MV-4-11 (cell line): ENCODE results near the gene OGDH.
"Not testable (repeated sequence)": the region's sequence is repeated elsewhere in the genome, so short reads cannot be mapped to it uniquely, and the experiment has no call there.

Source experiments
- DNase-seq: peaks from one replicate; lab custom pipeline; 2025; lab: John Stamatoyannopoulos, UW

OGDH gene

GRCh38 chr7:44580945-44581878, 25.2 kb upstream of the OGDH start:
- DNase-seq = no peak

- DNase-seq = peak; percentile 97
These were observed 24.4 kb upstream of the OGDH start, which contains the start of gene TMED4 for GRCh38 chr7:44581879-44582603. Gene TMED4, minus strand, starts transcription at chr7:44582231. Its CDS starts 25 bp downstream, at chr7:44582206.

- DNase-seq = no peak
These were observed 23.1 kb upstream of the OGDH start for GRCh38 chr7:44583146-44583865.

GRCh38 chr7:44587843-44588711, 18.4 kb upstream of the OGDH start:
- DNase-seq = peak; percentile 63

- DNase-seq = peak; percentile 2
These were observed 15.5 kb upstream of the OGDH start for GRCh38 chr7:44590910-44591309.

- DNase-seq = peak; percentile 1
These were observed 10.3 kb upstream of the OGDH start for GRCh38 chr7:44595934-44596635.

- DNase-seq = not testable (repeated sequence)
These were observed 9.2 kb upstream of the OGDH start for GRCh38 chr7:44597181-44597580.

- DNase-seq = no peak
These were observed 7.2 kb upstream of the OGDH start for GRCh38 chr7:44599222-44599621.

GRCh38 chr7:44602576-44602910, 3.9 kb upstream of the OGDH start:
- DNase-seq = no peak

GRCh38 chr7:44603193-44603592, 3.2 kb upstream of the OGDH start:
- no peak for DNase-seq

- DNase-seq = no peak
These were observed 1.5 kb upstream of the OGDH start for GRCh38 chr7:44604941-44605340.

- no peak for DNase-seq
These were observed 978 bp downstream of the OGDH start for GRCh38 chr7:44607141-44608068.

- DNase-seq = no peak
These were observed 2.7 kb downstream of the OGDH start for GRCh38 chr7:44608916-44609648.

- DNase-seq = no peak
These were observed 3.4 kb downstream of the OGDH start for GRCh38 chr7:44609829-44610228.

GRCh38 chr7:44615149-44615611, 8.8 kb downstream of the OGDH start:
- peak; percentile 65 for DNase-seq

- no peak for DNase-seq
These were observed 9.4 kb downstream of the OGDH start for GRCh38 chr7:44615793-44616192.

GRCh38 chr7:44616545-44616944, 10.1 kb downstream of the OGDH start:
- DNase-seq = no peak

- DNase-seq = no peak
These were observed 10.9 kb downstream of the OGDH start for GRCh38 chr7:44617225-44617890.
